B cell (primary cell): ENCODE data around the gene HOXD8.

Experiments
- EZH2 ChIP-seq: IDR thresholded peaks from 2 replicates; pipeline ENCODE4 v1.6.1; 2012; ENCODE audit warnings: borderline replicate concordance, low read depth, mild to moderate bottlenecking, moderate library complexity, low read length; ENCODE audit not compliant: insufficient read depth, poor library complexity, severe bottlenecking
- TF ChIP-seq, protein P1 (sequence below): fragments of 200-600 bp; IDR thresholded peaks from one replicate; pipeline ENCODE4 v1.8.0; 2022; ENCODE audit warnings: antibody characterized with exemption, mild to moderate bottlenecking

DNA sequence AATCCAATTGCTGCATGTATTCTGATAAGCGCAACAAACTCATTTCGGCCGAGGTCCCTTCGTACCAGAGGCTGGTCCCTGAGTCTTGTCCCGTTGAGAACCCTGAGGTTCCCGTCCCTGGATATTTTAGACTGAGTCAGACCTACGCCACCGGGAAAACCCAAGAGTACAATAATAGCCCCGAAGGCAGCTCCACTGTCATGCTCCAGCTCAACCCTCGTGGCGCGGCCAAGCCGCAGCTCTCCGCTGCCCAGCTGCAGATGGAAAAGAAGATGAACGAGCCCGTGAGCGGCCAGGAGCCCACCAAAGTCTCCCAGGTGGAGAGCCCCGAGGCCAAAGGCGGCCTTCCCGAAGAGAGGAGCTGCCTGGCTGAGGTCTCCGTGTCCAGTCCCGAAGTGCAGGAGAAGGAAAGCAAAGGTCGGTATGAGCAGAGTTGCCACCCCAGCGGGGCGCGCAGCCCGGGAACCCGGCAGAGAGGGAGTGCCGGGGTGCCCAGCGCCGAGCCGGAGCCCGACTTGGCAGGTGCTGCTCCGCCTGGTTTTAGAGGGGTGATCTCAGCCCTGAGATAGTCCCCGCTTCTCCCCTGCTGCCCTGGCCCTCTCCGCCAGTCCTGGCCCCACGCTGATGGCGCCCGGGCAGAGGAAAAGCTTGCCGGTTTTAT, 12.2 kb upstream of the HOXD8 start:
- TF ChIP-seq EZH2: no peak
- TF ChIP-seq, protein P1, sequence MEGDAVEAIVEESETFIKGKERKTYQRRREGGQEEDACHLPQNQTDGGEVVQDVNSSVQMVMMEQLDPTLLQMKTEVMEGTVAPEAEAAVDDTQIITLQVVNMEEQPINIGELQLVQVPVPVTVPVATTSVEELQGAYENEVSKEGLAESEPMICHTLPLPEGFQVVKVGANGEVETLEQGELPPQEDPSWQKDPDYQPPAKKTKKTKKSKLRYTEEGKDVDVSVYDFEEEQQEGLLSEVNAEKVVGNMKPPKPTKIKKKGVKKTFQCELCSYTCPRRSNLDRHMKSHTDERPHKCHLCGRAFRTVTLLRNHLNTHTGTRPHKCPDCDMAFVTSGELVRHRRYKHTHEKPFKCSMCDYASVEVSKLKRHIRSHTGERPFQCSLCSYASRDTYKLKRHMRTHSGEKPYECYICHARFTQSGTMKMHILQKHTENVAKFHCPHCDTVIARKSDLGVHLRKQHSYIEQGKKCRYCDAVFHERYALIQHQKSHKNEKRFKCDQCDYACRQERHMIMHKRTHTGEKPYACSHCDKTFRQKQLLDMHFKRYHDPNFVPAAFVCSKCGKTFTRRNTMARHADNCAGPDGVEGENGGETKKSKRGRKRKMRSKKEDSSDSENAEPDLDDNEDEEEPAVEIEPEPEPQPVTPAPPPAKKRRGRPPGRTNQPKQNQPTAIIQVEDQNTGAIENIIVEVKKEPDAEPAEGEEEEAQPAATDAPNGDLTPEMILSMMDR: no peak
